HG02759 (cell line): ENCODE data around the gene TSPAN31.

ENCODE experiments used
- ATAC-seq: cut with Tn5 transposase; IDR thresholded peaks from one replicate; pipeline ENCODE4 v1.9.1; 2021; ENCODE audit warnings: mild to moderate bottlenecking, moderate library complexity; ENCODE audit not compliant: unreplicated experiment

The TSPAN31 gene

GRCh38 chr12:57751788-57752667, 7.2 kb downstream of the TSPAN31 start, which contains the start of gene CDK4:
CDK4 (minus strand) TSS chr12:57752310; CDS start chr12:57751717, 593 bp downstream.
- peak; percentile 70 for ATAC-seq

GRCh38 chr12:57752668-57753000, 7.8 kb downstream of the TSPAN31 start:
- ATAC-seq = no peak

- ATAC-seq = no peak
Measured at GRCh38 chr12:57753756-57754337, 9.0 kb downstream of the TSPAN31 start.

- ATAC-seq = peak; percentile 37
Measured at GRCh38 chr12:57754411-57755193, 9.8 kb downstream of the TSPAN31 start, which contains the start of gene MARCHF9. MARCHF9 (plus strand) TSS chr12:57755103; CDS start chr12:57755529, 426 bp downstream.

- no peak for ATAC-seq
Measured at GRCh38 chr12:57755194-57755453, 10.3 kb downstream of the TSPAN31 start.

GRCh38 chr12:57755454-57756372, 10.9 kb downstream of the TSPAN31 start:
- no peak for ATAC-seq

- peak; percentile 13 for ATAC-seq
Measured at GRCh38 chr12:57756406-57757341, 11.8 kb downstream of the TSPAN31 start.

GRCh38 chr12:57757771-57758170, 12.9 kb downstream of the TSPAN31 start:
- no peak for ATAC-seq

- ATAC-seq = no peak
Measured at GRCh38 chr12:57758552-57759359, 13.9 kb downstream of the TSPAN31 start.

- ATAC-seq = no peak
Measured at GRCh38 chr12:57759360-57759980, 14.6 kb downstream of the TSPAN31 start.

GRCh38 chr12:57760347-57760982, 15.6 kb downstream of the TSPAN31 start:
- no peak for ATAC-seq

GRCh38 chr12:57761391-57761998, 16.7 kb downstream of the TSPAN31 start:
- no peak for ATAC-seq

- ATAC-seq = no peak
Measured at GRCh38 chr12:57762463-57762862, 17.6 kb downstream of the TSPAN31 start.

GRCh38 chr12:57763881-57764661, 19.2 kb downstream of the TSPAN31 start:
- ATAC-seq = no peak

- ATAC-seq = peak; percentile 14
Measured at GRCh38 chr12:57764662-57765002, 19.8 kb downstream of the TSPAN31 start.

GRCh38 chr12:57765003-57765697, 20.3 kb downstream of the TSPAN31 start:
- peak; percentile 67 for ATAC-seq
